Measurements from ENCODE around the gene JUND. TPM values are rescaled to one million over a fixed set of nuclear protein-coding genes. Genes with fewer than 3 reads are reported as not detected.

Gene JUND
- total RNA-seq, 1 experiment from 2014 or later, result 56.6 TPM

GRCh38 chr19:18291590-18292461, 10.4 kb upstream of the JUND start:
- peak; percentile 69 for DNase-seq (ENCODE audit: extremely low read depth, low read depth)

- DNase-seq (ENCODE audit: extremely low read depth, low read depth), result no peak
These were observed 9.7 kb upstream of the JUND start for GRCh38 chr19:18291019-18291524.

GRCh38 chr19:18290302-18291018, 9.0 kb upstream of the JUND start:
- no peak for DNase-seq (ENCODE audit: extremely low read depth, low read depth)

- no peak for DNase-seq (ENCODE audit: extremely low read depth, low read depth)
These were observed 8.3 kb upstream of the JUND start for GRCh38 chr19:18289471-18290301.

- no peak for DNase-seq (ENCODE audit: extremely low read depth, low read depth)
These were observed 6.7 kb upstream of the JUND start for GRCh38 chr19:18287836-18288772.

GRCh38 chr19:18286973-18287635, 5.7 kb upstream of the JUND start:
- no peak for DNase-seq (ENCODE audit: extremely low read depth, low read depth)

GRCh38 chr19:18284712-18285360, 3.4 kb upstream of the JUND start:
- no peak for DNase-seq (ENCODE audit: extremely low read depth, low read depth)

- no peak for DNase-seq (ENCODE audit: extremely low read depth, low read depth)
These were observed 1.9 kb upstream of the JUND start for GRCh38 chr19:18283338-18283737.

- DNase-seq (ENCODE audit: extremely low read depth, low read depth), result no peak
These were observed 1.3 kb upstream of the JUND start for GRCh38 chr19:18282788-18283141.

GRCh38 chr19:18282021-18282787, 782 bp upstream of the JUND start:
- no peak for DNase-seq (ENCODE audit: extremely low read depth, low read depth)

GRCh38 chr19:18280247-18281081, 958 bp downstream of the JUND start:
- peak; percentile 54 for DNase-seq (ENCODE audit: extremely low read depth, low read depth)

- peak; percentile 91 for DNase-seq (ENCODE audit: extremely low read depth, low read depth)
These were observed 1.7 kb downstream of the JUND start for GRCh38 chr19:18279516-18280246.

GRCh38 chr19:18279266-18279515, 2.2 kb downstream of the JUND start:
- no peak for DNase-seq (ENCODE audit: extremely low read depth, low read depth)

GRCh38 chr19:18278521-18279265, 2.7 kb downstream of the JUND start:
- DNase-seq (ENCODE audit: extremely low read depth, low read depth), result no peak

GRCh38 chr19:18274781-18275356, 6.6 kb downstream of the JUND start:
- peak; percentile 47 for DNase-seq (ENCODE audit: extremely low read depth, low read depth)

Data from NCI-H460 (cell line).